Smooth muscle cell (in vitro differentiated cells): ENCODE data around the gene AATF. TPM values are rescaled to one million over a fixed set of nuclear protein-coding genes. Genes with fewer than 3 reads are reported as not detected.

Source experiments
- DNase-seq: peaks from one replicate; lab custom pipeline; 2025; ENCODE audit not compliant: unreplicated experiment; lab: John Stamatoyannopoulos, UW
- H2AFZ ChIP-seq: fragments of 200-600 bp; sonication (generic); 2 replicates; pipeline ENCODE4 v1.6.0; 2016; ENCODE audit warnings: antibody characterized with exemption, low read depth, mild to moderate bottlenecking
- H3F3A ChIP-seq: fragments of 200-600 bp; sonication (generic); 2 replicates; pipeline ENCODE4 v1.6.0; 2017; ENCODE audit warnings: antibody characterized with exemption, low read depth
- H3K27ac ChIP-seq: fragments of 200-600 bp; sonication (generic); 2 replicates; pipeline ENCODE4 v1.5.1; 2016; ENCODE audit warnings: low read depth, mild to moderate bottlenecking
- H3K27me3 ChIP-seq: fragments of 200-600 bp; sonication (generic); 2 replicates; pipeline ENCODE4 v1.6.1; 2016; ENCODE audit warnings: low read depth, mild to moderate bottlenecking
- H3K36me3 ChIP-seq: fragments of 200-600 bp; sonication (generic); 2 replicates; pipeline ENCODE4 v1.5.1; 2016; ENCODE audit warnings: low read depth
- H3K4me1 ChIP-seq: fragments of 200-600 bp; sonication (generic); 2 replicates; pipeline ENCODE4 v1.5.1; 2016; ENCODE audit warnings: low read depth
- H3K4me2 ChIP-seq: fragments of 200-600 bp; sonication (generic); 2 replicates; pipeline ENCODE4 v1.6.0; 2016; ENCODE audit warnings: mild to moderate bottlenecking
- H3K4me3 ChIP-seq: fragments of 200-600 bp; sonication (generic); 2 replicates; pipeline ENCODE4 v1.5.1; 2016; ENCODE audit warnings: mild to moderate bottlenecking
- H3K79me2 ChIP-seq: fragments of 200-600 bp; sonication (generic); 2 replicates; pipeline ENCODE4 v1.6.0; 2016; ENCODE audit warnings: low read depth, mild to moderate bottlenecking
- H3K9ac ChIP-seq: fragments of 200-600 bp; sonication (generic); 2 replicates; pipeline ENCODE4 v1.6.0; 2016; ENCODE audit warnings: low read depth
- H3K9me3 ChIP-seq: fragments of 200-600 bp; sonication (generic); replicated peaks from 2 replicates; pipeline ENCODE4 v1.5.1; 2016; ENCODE audit warnings: low read depth
- H4K20me1 ChIP-seq: fragments of 200-600 bp; sonication (generic); 2 replicates; pipeline ENCODE4 v1.6.0; 2016; ENCODE audit warnings: low read depth
- CTCF ChIP-seq: fragments of 200-600 bp; sonication (generic); IDR thresholded peaks from 2 replicates; pipeline ENCODE4 v1.5.1; 2017; ENCODE audit warnings: borderline replicate concordance, mild to moderate bottlenecking, antibody characterized with exemption; ENCODE audit not compliant: insufficient read depth, poor library complexity, severe bottlenecking
- WGBS: methylation state at CpG from one replicate; pipeline ENCODE4 v1.1.7; 2016; ENCODE audit warnings: low lambda C conversion rate; 5-methylcytosine and 5-hydroxymethylcytosine counted together
- microRNA-seq: library from miRNA; unstranded; fragments of <30 nt; microRNA quantifications from one replicate; pipeline ENCODE4, GENCODE V29; 2016; ENCODE audit warnings: borderline number of aligned reads
- polyA plus RNA-seq: library from polyadenylated mRNA; unstranded; fragments of >200 nt; fragmentation: Nextera tagmentation; extraction: Ambion mirVana; gene quantifications from 2 replicates; pipeline ENCODE4 v1.2.1, GENCODE V29; 2016
- small RNA-seq: library from RNA; depleted of rRNA; stranded (forward); fragments of <200 nt; gene quantifications from one replicate; pipeline ENCODE3, GENCODE V24; 2014
- total RNA-seq: library from RNA; depleted of rRNA; stranded (reverse); fragments of >200 nt; gene quantifications from 2 replicates; pipeline ENCODE4 v1.2.3, GENCODE V29; 2014

Gene AATF
- total and polyA plus RNA-seq, 2 experiments from 2014 or later = 18.5 to 38.0 TPM

DNA sequence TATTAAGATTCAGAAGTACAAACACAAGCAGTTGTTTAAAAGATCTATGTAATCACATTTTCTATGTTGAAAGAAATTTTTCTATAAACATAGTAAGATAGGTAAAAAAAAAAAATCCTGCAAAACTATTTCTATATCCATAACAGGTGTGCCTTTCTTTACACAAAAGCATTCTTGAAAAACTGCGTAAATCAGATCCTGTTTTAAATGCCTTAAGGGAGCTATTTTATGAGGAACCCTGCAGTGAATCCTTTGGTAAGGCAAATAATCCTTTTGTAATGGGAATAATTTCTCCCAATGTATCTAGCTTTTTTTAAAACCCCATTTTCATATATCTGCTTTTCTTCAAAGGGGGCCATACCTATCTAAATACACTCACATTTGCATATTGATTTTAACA lies 157.3 kb downstream of the AATF start:
- no peaks in the 10 kb centered on the region for H3K27me3 ChIP-seq
- H3K4me2 ChIP-seq = no peak overlapping the region
- H2AFZ ChIP-seq = no peak overlapping the region
- DNase-seq = no peak
- H3K9me3 ChIP-seq = no peaks in the 10 kb centered on the region
- H3K4me3 ChIP-seq = no peak overlapping the region
- peaks cover 13% of the 10 kb centered on the region for H3K4me1 ChIP-seq
- peaks cover 8% of the 10 kb centered on the region for H3K36me3 ChIP-seq
- H3K9ac ChIP-seq = no peak overlapping the region
- H3K27ac ChIP-seq = no peak overlapping the region
- no peaks in the 10 kb centered on the region for H3F3A ChIP-seq
- TF ChIP-seq CTCF = no peak
- no peaks in the 10 kb centered on the region for H4K20me1 ChIP-seq
- H3K79me2 ChIP-seq = no peaks in the 10 kb centered on the region
- 85% methylated on average over 1 of the region's 1 CpG for WGBS

Small RNA genes within 50 kb of the gene (microRNA-seq; reads per million reads assigned to microRNA genes)
- not detected for gene MIR2909

Small RNA genes within 50 kb of the gene (small RNA-seq; reads per million reads assigned to genes)
- gene AC243773.2 (not detected), gene MIR2909 (not detected)

Other genes with a start within 250 kb of the AATF start
- gene LHX1, start 11.5 kb upstream of the AATF start, total RNA-seq = not detected in 2 replicates
- gene LHX1, start 11.5 kb upstream of the AATF start, polyA plus RNA-seq = not detected in 2 replicates